ENCODE measurements around the gene NT5C1A. TPM values are rescaled to one million over a fixed set of nuclear protein-coding genes. Genes with fewer than 3 reads are reported as not detected.

The NT5C1A gene
- total and polyA plus RNA-seq, 7 donors = 0.06 TPM; not detected in 6

- TF ChIP-seq POLR2AphosphoS5 (IDR thresholded peaks at IDR 0.05) (no peak), CTCF (IDR thresholded peaks at IDR 0.05) (no peak), POLR2A (IDR thresholded peaks at IDR 0.05) (no peak), EP300 (IDR thresholded peaks at IDR 0.05) (no peak)
- Histone ChIP-seq H3K4me3 (no peak overlapping the region), H3K27ac (no peak overlapping the region), H3K27me3 (peaks cover 0 to 31% (median 23%) of the 10 kb centered on the region in 3 donors), H3K9me3 (no peaks in the 10 kb centered on the region), H3K4me1 (no peaks in the 10 kb centered on the region), H3K36me3 (no peaks in the 10 kb centered on the region)
- DNase-seq = no peak
- intact Hi-C loops (cut with DNase I) = no loop called here
- 49 to 57% methylated on average over 4 of the region's 4 CpGs for WGBS, 2 donors
These were observed 8.8 kb upstream of the NT5C1A start for GRCh38 chr1:39680751-39681150.

GRCh38 chr1:39679821-39680220 is 7.9 kb upstream of the NT5C1A start:
- WGBS, 2 donors = 63 to 73% methylated on average over 2 of the region's 2 CpGs
- no peak for TF ChIP-seq CTCF (IDR thresholded peaks at IDR 0.05)
- TF ChIP-seq POLR2AphosphoS5 (IDR thresholded peaks at IDR 0.05) = no peak
- TF ChIP-seq POLR2A (IDR thresholded peaks at IDR 0.05) = no peak
- TF ChIP-seq EP300 (IDR thresholded peaks at IDR 0.05) = no peak
- Histone ChIP-seq H3K9me3 (no peaks in the 10 kb centered on the region), H3K36me3 (no peaks in the 10 kb centered on the region), H3K27ac (no peak overlapping the region), H3K4me3 (no peak overlapping the region), H3K27me3 (peaks cover 0 to 28% (median 19%) of the 10 kb centered on the region in 3 donors), H3K4me1 (no peaks in the 10 kb centered on the region)
- intact Hi-C loops (cut with DNase I) = no loop called here
- no peak for DNase-seq

- intact Hi-C loops (cut with DNase I) = no loop called here
- no peak for DNase-seq
- H3K27ac ChIP-seq = no peak overlapping the region
- H3K9me3 ChIP-seq = no peaks in the 10 kb centered on the region
- TF ChIP-seq EP300 (IDR thresholded peaks at IDR 0.05) (no peak), CTCF (IDR thresholded peaks at IDR 0.05) (no peak), POLR2AphosphoS5 (IDR thresholded peaks at IDR 0.05) (no peak), POLR2A (IDR thresholded peaks at IDR 0.05) (no peak)
- WGBS, 2 donors = 80 to 81% methylated on average over 2 of the region's 2 CpGs
- no peak overlapping the region for H3K4me3 ChIP-seq
- H3K36me3 ChIP-seq = no peaks in the 10 kb centered on the region
- no peaks in the 10 kb centered on the region for H3K4me1 ChIP-seq
- H3K27me3 ChIP-seq = peaks cover 0 to 18% (median 9%) of the 10 kb centered on the region in 3 donors
These were observed 7.0 kb upstream of the NT5C1A start for GRCh38 chr1:39678889-39679288.

GRCh38 chr1:39677645-39678044 is 5.7 kb upstream of the NT5C1A start:
- Histone ChIP-seq H3K4me3 (no peak overlapping the region), H3K27me3 (peaks cover 0 to 6% (median 0%) of the 10 kb centered on the region in 3 donors), H3K36me3 (no peaks in the 10 kb centered on the region), H3K4me1 (no peaks in the 10 kb centered on the region), H3K9me3 (no peaks in the 10 kb centered on the region), H3K27ac (no peak overlapping the region)
- no peak for DNase-seq
- 82 to 88% methylated on average over 4 of the region's 4 CpGs for WGBS, 2 donors
- intact Hi-C loops (cut with DNase I) = no loop called here
- TF ChIP-seq CTCF (IDR thresholded peaks at IDR 0.05) (no peak), EP300 (IDR thresholded peaks at IDR 0.05) (no peak), POLR2AphosphoS5 (IDR thresholded peaks at IDR 0.05) (no peak), POLR2A (IDR thresholded peaks at IDR 0.05) (no peak)

- no peak for DNase-seq
- WGBS, 2 donors = 83 to 84% methylated on average over 6 of the region's 6 CpGs
- H3K36me3 ChIP-seq = no peaks in the 10 kb centered on the region
- peaks cover 0 to 6% (median 5%) of the 10 kb centered on the region in 4 donors for H3K4me1 ChIP-seq
- TF ChIP-seq EP300 (IDR thresholded peaks at IDR 0.05) (no peak), POLR2A (IDR thresholded peaks at IDR 0.05) (no peak), CTCF (IDR thresholded peaks at IDR 0.05) (no peak), POLR2AphosphoS5 (IDR thresholded peaks at IDR 0.05) (no peak)
- intact Hi-C loops (cut with DNase I) = no loop called here
- H3K27me3 ChIP-seq = peaks cover 0 to 5% (median 0%) of the 10 kb centered on the region in 3 donors
- H3K27ac ChIP-seq = no peak overlapping the region
- no peak overlapping the region for H3K4me3 ChIP-seq
- H3K9me3 ChIP-seq = no peaks in the 10 kb centered on the region
These were observed 5.1 kb upstream of the NT5C1A start for GRCh38 chr1:39676948-39677548.

Data from sigmoid colon (tissue), 7 donors.